GM21786 (cell line): ENCODE data around the gene KCNA10.
"Not testable (repeated sequence)": the region's sequence is repeated elsewhere in the genome, so short reads cannot be mapped to it uniquely, and the experiment has no call there.

Source experiments
- ATAC-seq: cut with Tn5 transposase; IDR thresholded peaks from one replicate; pipeline ENCODE4 v1.9.1; 2021; ENCODE audit not compliant: unreplicated experiment

KCNA10 gene

DNA sequence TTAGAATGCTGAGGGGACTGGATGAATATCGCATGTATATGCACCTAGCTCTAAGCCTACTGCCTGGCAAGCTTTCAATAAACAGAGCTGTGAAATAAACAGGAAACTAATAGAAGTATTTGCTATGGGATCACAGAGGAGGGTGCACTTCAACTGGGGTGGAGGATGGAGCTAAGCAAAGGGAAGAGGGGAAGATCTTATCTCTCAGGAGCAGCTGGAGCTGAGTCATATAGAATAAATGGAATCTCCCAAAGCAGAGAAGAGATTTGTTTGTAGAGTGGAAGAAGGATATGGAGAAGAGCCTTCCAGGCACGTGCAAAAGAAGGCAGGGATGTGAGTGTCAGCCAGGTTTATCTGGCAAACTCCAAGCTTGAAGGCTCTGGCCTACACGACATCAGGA, 17.0 kb upstream of the KCNA10 start:
- no peak for ATAC-seq

GRCh38 chr1:110533230-110533629, 14.3 kb upstream of the KCNA10 start:
- no peak for ATAC-seq

DNA sequence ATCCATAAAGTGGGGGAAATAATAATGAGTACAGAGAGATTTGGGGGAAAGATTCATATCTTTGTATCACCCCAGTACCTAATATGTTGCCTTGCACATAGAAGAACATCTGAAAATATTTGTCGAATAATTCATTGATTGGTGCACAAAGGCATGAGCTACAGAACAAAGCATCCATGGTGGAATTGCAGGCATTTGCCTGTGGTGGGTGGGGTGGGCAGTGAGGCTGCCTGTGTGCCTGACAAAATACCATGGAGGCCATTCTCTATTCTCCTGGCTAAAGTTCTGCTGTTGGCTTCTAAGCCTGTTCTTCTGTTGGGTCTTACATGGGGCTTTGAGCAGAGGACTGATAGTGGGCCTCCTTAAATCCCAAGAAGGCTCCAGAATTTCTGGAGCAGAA, 10.0 kb upstream of the KCNA10 start:
- no peak for ATAC-seq

DNA sequence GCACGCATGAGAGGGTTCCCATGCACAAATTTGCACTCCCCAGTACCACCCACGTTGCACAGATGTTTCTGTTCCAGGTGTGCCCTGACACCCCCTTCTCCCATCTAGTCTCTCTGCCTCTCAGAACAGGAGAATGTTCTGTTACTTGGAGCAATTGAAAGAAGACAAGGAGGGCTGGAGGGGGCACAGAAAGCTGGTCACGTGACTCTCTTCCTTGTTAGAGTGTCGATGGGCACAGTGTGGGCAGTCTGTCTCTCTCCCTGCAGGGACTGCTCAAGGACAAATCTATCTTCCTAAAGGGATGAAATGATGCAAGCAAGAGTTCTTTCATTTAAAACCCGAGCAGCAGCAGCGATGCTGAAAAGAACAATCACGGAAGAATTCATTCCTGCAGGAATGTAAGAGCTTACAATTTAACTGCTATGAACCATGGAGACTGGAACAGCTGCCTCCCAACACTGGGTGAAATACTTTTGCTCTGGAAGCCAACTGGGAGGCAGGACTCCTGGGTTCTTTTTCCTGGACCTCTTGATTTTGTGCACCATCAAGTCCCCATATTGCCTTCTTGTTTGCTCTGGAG, 7.3 kb upstream of the KCNA10 start:
- ATAC-seq, result no peak

DNA sequence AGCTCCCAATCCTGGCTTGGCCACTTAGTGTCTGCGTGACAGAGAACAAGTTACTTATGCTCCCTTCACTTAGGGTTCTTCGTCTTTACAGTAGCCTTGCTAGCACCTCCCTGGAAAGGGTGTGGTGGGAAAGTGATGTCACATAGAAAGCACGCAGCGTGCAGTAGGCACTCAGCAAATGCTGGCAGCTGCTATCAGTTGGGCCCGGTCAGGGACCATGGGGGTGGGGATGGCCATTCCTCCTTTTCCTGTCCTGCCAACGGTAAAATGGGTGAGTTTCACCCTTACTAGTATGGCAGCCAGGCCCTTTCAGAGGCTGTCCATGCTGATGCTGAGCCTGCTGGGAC, 6.2 kb upstream of the KCNA10 start:
- no peak for ATAC-seq

DNA sequence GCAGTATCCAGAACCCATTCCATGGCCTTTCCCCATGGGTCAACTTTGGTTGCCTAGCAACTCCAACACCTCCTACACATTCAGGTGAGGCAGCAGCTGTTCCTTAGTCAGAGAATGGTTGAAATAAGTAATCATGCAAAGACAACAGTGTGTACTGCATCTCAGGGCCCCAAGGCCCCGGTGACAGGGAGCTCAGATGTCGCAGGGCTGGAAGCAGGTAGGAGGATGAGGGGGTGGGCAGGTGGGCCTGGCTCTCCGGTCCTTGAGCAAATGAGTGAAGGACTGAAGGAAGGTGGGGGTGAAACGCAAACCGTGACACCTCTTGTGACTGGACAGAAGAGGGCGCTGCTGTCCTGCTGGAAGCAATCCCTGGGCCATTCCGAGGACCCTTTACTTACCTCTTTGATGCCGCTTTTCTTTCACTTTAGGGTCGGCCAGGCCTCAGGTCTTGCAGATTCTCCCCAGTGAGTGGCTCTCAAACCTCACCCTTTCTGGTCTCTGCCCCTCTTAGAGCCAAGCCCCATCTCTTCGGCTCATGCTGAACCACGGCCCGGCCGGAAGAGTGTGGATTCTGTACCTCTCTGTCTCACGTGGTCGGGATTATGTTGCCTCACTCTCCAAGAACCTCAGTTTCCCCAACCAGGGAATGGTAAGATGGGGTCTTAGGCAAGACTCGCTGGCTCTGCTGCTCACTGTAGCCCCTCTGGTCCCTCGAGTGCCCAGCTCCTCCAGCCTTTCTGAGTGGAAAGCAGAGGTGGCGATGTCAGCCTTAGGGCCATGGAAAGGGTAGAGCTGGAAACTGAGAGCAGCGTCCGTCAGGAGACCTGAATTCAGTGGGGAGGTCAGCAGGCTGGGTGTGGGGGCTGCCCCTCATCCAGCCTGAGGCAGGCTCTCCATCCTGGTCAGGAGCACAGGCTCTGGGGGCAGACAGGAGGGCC, 5.6 kb upstream of the KCNA10 start:
- no peak for ATAC-seq

- ATAC-seq, result no peak
Measured at GRCh38 chr1:110523011-110523410, 4.0 kb upstream of the KCNA10 start.

GRCh38 chr1:110522560-110522959, 3.6 kb upstream of the KCNA10 start:
- ATAC-seq, result no peak

DNA sequence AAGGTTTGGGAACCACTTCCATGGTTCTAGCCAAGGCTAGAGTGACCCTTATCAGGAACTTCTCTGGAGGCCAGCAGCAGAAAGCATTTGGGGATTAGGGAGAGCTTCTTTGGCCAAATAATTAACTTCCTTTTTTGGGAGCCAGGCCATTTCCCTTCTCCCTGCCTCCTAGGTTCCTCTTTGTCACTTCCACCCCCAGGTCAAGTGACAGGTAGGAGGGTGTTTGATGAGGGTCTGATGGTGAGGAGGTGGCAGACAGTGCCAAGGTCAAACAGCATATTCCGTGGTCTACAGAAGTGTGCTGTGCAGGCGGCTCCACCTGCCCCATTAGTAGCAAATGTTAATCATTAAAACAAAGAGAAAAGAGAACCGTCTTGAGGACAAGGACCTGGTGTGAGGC, 1.9 kb upstream of the KCNA10 start:
- ATAC-seq, result no peak

- ATAC-seq, result no peak
Measured at GRCh38 chr1:110515891-110516290, 3.1 kb downstream of the KCNA10 start.

- ATAC-seq, result no peak
Measured at GRCh38 chr1:110515041-110515440, 3.9 kb downstream of the KCNA10 start.

DNA sequence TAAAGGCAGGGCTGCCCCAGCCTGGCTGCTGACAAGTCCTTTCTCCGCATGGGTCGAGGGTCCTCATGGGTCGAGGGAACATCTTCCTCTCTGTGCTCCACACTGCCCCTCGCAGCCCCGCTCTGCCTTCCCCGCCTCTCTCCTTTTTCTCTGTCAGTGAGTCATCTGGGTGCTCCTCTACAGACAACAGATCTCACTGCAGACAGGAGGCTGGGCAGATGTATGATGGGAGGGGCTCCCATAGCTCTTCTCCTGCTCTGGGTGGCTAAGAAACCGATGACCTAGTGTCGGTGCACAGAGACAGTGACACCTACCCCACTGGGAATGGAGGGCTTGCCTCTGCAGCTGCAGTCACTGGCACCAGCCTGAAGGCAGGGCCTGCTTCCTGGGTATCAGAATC, 5.5 kb downstream of the KCNA10 start:
- ATAC-seq, result no peak

GRCh38 chr1:110511436-110511835, 7.5 kb downstream of the KCNA10 start:
- no peak for ATAC-seq

- not testable (repeated sequence) for ATAC-seq
Measured at GRCh38 chr1:110510921-110511320, 8.1 kb downstream of the KCNA10 start.

GRCh38 chr1:110509655-110510054, 9.3 kb downstream of the KCNA10 start:
- no peak for ATAC-seq

DNA sequence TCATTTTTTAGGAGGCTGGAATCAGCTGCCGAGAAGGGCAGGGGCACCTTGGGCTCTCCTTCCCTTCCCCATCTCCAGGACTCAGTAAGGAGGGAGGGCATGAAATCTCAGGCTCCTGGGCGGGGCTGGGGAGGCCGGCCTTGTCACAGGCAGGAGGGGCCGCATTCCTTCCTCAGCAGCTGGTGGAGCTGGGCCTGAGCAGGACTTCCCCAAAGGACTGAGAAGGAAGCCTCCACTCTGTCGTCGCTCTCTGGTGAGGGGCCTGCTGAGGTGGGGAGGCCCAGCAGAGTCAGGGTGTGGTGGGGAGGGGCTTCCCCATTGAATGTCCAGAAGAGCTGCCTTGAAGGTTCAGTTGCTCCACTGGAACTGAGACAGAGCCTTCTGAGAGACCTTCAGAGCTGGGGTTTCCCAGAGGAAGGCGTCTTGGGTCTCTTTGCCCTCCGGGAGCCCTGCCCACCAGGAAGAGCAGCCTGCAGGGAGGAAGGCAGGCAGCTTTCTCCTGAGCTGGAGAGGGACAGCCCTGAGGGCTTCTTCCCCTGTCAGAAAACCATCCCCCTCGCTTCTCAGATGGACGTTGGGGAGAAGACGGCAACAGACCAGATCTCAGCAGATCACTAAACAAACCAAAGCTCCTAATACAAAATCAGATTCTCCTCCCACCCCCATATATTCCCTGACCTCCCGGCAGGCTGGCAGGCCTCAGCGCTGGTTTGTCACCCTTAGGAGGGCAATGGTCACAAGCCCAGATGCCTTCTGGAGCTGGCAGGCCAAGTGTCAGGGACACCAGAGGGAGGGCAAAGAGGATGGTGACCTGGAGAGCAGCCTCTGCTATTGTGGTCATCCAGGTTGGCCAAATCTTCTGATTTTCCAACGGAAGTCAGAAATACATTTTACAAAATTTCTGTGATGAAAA, 10.7 kb downstream of the KCNA10 start:
- ATAC-seq, result no peak

DNA sequence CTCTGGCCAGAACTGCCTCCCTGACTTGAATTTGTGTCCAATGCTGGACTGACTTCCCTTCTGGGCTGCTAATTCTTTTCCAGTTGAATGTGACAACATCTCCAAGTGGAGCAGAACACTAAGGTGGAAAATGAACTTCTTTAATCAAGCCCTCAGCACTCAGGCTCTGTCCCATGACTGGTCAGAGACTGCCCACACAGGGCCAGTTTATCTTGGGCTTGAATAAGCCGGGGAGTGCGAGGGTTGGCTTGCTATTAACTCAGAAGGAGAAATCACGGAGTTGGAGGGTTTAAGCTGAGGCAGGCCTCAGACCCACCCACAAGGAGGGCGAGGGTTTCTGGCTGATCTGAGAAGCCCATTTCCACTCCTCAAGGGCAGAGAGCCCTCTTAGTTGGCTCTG, 12.4 kb downstream of the KCNA10 start:
- ATAC-seq, result no peak

DNA sequence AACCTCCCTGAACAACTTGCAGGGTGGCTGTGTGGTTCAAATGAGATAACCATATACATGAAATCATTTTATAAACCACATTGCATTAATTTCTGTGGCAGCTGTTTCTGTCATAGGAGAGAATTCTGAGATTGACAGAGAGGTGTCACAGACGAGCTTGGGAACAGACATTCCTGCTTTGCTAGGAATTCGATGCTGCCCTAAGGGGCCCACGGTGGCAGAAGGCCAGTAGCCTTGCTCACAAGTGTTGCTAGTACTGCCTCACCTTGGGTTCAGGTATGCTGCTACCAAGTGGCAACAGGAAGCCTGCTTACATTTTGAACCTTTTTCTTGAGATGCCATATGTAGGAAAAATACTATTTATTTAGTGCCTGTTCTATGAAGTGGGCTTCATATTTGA, 13.4 kb downstream of the KCNA10 start:
- no peak for ATAC-seq

GRCh38 chr1:110504226-110504625, 14.7 kb downstream of the KCNA10 start:
- ATAC-seq, result no peak

GRCh38 chr1:110503471-110503870, 15.5 kb downstream of the KCNA10 start:
- ATAC-seq, result no peak

GRCh38 chr1:110502402-110503151, 16.4 kb downstream of the KCNA10 start:
- no peak for ATAC-seq
